ENCODE data around the gene PCDH12. TPM values are rescaled to one million over a fixed set of nuclear protein-coding genes. Genes with fewer than 3 reads are reported as not detected.

Gene PCDH12
- total and polyA plus RNA-seq, 2 of the 8 experiments (the other 6 are each of a cell fraction or from before 2014, with no cell fraction given), result 0.06 to 0.17 TPM

- no peaks in the 10 kb centered on the region for H3K79me1 ChIP-seq (ENCODE audit: low read depth, low read length)
- ChIA-PET CTCF (ENCODE audit: partially characterized antibody) (interaction anchor here (0.8 to 20.8 kb wide), 3 partner anchors 12 to 54 kb away, joined by 3 to 324 read pairs (median 5); partner anchors contain the start of gene PCDH12), POLR2A (ENCODE audit: partially characterized antibody) (interaction anchor here (4.7 kb wide), 1 partner anchor 11 kb away, joined by 32 read pairs; no protein-coding TSS in a partner anchor)
- H3K56ac ChIP-seq (replicated peaks; ENCODE audit: insufficient read length, low read depth, low read length), result no peak overlapping the region
- H3K4me1 ChIP-seq (replicated peaks in 1 of 4; ENCODE audit: control insufficient read depth in 3 of 4, insufficient read depth in 4 of 4, low read length in 3 of 4), result no peaks in the 10 kb centered on the region
- H3K27ac ChIP-seq (ENCODE audit: low read depth, low read length), result no peak overlapping the region
- no peak overlapping the region for H3K23ac ChIP-seq (ENCODE audit: insufficient read length)
- no peak overlapping the region for H2AK5ac ChIP-seq (ENCODE audit: low read depth, low read length)
- H3K14ac ChIP-seq (ENCODE audit: insufficient read length), result no peak overlapping the region
- H2BK120ac ChIP-seq (replicated peaks; ENCODE audit: low read depth, low read length), result no peak overlapping the region
- DNase-seq (ENCODE audit: low read depth in 1 of 2, low spot score in 2 of 2) (no peak), FAIRE-seq (no peak)
- no peak overlapping the region for H4K5ac ChIP-seq (ENCODE audit: insufficient read length, low read depth, low read length)
- no peak overlapping the region for H2BK12ac ChIP-seq (ENCODE audit: low read depth, low read length)
- H3K23me2 ChIP-seq (ENCODE audit: low read depth, low read length), result no peaks in the 10 kb centered on the region
- H4K8ac ChIP-seq (ENCODE audit: extremely low read depth, insufficient read depth, low read length), result no peak overlapping the region; the same call in 1 of the 2 replicates
- TF ChIP-seq CHD2 (IDR thresholded peaks at IDR 0.05; ENCODE audit: low read length), result no peak
- no peak for TF ChIP-seq SAP30 (IDR thresholded peaks at IDR 0.05; ENCODE audit: insufficient read depth, insufficient replicate concordance, low read length)
- no peak for TF ChIP-seq BRCA1 (IDR thresholded peaks at IDR 0.05; ENCODE audit: low read depth, low read length)
- no peak for TF ChIP-seq NANOG (IDR thresholded peaks at IDR 0.05; ENCODE audit: insufficient read depth, low read depth, low read length, poor library complexity, severe bottlenecking)
- TF ChIP-seq CBX8 (IDR thresholded peaks at IDR 0.05; ENCODE audit: borderline replicate concordance, low read depth, low read length), result no peak
- no peak overlapping the region for H4K91ac ChIP-seq (replicated peaks; ENCODE audit: insufficient read length, low read length)
- no peaks in the 10 kb centered on the region for H3K27me3 ChIP-seq (replicated peaks in 1 of 4; ENCODE audit: control insufficient read depth in 3 of 4, extremely low read depth in 1 of 4, insufficient read depth in 3 of 4, low read length in 3 of 4)
- H2BK20ac ChIP-seq (ENCODE audit: low read length), result no peak overlapping the region
- H3K4me2 ChIP-seq (ENCODE audit: insufficient read depth in 1 of 2, low read depth in 2 of 2, low read length in 2 of 2), result no peak overlapping the region
- no peaks in the 10 kb centered on the region for H3K79me2 ChIP-seq (ENCODE audit: control insufficient read depth in 1 of 2, insufficient read depth in 2 of 2, low read length in 2 of 2)
- H4K20me1 ChIP-seq (replicated peaks in 1 of 2; ENCODE audit: control insufficient read depth in 1 of 2, insufficient read depth in 2 of 2, low read length in 2 of 2), result peaks cover 0 to 3% of the 10 kb centered on the region in 2 experiments
- H3K9ac ChIP-seq (replicated peaks in 1 of 4; ENCODE audit: extremely low read depth in 1 of 4, low read depth in 3 of 4, low read length in 3 of 4), result no peak overlapping the region
- H2BK15ac ChIP-seq (ENCODE audit: low read length), result no peak overlapping the region
- H3K4me3 ChIP-seq (ENCODE audit: extremely low read depth in 1 of 4, insufficient read depth in 2 of 4, low read depth in 3 of 4, low read length in 4 of 4), result no peak overlapping the region
- no peak overlapping the region for H3K4ac ChIP-seq (replicated peaks; ENCODE audit: insufficient read length, low read depth, low read length)
- no peak overlapping the region for H3K18ac ChIP-seq (ENCODE audit: extremely low read depth, low read length)
- WGBS, 2 experiments (ENCODE audit: extremely low coverage in 1 of 2, insufficient coverage in 1 of 2, insufficient read length in 1 of 2, insufficient replicate concordance in 2 of 2, low coverage in 1 of 2, low lambda C conversion rate in 2 of 2, missing lambda C conversion rate in 1 of 2), result 93% methylated on average over 7 of the region's 7 CpGs; no CpG with 5 or more reads in 1 of the 2 experiments
- no peak overlapping the region for H2AFZ ChIP-seq (ENCODE audit: low read length)
- no peaks in the 10 kb centered on the region for H3K9me3 ChIP-seq (ENCODE audit: insufficient read depth in 2 of 2, low read depth in 1 of 2, low read length in 1 of 2)
- peaks cover 28 to 79% (median 70%) of the 10 kb centered on the region in 4 experiments for H3K36me3 ChIP-seq (ENCODE audit: control insufficient read depth in 2 of 4, insufficient read depth in 4 of 4, low read length in 3 of 4)
- no peak overlapping the region for H2BK5ac ChIP-seq (ENCODE audit: low read depth, low read length)
Measured at GRCh38 chr5:141933151-141933550, 24.9 kb downstream of the PCDH12 start.
